ENCODE measurements around the gene PIP5KL1.

DNA sequence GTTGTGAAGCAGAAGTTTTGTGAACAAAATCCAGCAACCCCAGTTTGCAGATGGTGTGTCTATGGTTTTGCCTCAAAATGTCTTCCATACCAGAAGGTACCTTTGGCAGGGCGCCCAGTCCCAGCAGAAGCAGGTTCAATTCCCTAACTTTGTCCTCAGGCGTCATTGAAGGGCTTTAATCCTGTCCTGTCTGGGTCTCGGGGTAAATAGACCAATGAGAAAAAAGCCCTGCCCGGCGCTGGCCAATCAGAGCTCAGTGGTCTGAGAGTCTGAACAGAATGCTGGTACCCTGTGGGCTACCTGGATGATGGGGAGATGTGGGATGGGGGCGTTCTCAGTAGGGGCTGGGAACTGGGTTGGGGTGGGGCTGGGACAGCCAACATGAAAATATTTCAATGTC, 7.5 kb downstream of the PIP5KL1 start:
- TF ChIP-seq, protein P1, sequence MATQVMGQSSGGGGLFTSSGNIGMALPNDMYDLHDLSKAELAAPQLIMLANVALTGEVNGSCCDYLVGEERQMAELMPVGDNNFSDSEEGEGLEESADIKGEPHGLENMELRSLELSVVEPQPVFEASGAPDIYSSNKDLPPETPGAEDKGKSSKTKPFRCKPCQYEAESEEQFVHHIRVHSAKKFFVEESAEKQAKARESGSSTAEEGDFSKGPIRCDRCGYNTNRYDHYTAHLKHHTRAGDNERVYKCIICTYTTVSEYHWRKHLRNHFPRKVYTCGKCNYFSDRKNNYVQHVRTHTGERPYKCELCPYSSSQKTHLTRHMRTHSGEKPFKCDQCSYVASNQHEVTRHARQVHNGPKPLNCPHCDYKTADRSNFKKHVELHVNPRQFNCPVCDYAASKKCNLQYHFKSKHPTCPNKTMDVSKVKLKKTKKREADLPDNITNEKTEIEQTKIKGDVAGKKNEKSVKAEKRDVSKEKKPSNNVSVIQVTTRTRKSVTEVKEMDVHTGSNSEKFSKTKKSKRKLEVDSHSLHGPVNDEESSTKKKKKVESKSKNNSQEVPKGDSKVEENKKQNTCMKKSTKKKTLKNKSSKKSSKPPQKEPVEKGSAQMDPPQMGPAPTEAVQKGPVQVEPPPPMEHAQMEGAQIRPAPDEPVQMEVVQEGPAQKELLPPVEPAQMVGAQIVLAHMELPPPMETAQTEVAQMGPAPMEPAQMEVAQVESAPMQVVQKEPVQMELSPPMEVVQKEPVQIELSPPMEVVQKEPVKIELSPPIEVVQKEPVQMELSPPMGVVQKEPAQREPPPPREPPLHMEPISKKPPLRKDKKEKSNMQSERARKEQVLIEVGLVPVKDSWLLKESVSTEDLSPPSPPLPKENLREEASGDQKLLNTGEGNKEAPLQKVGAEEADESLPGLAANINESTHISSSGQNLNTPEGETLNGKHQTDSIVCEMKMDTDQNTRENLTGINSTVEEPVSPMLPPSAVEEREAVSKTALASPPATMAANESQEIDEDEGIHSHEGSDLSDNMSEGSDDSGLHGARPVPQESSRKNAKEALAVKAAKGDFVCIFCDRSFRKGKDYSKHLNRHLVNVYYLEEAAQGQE (IDR thresholded peaks at IDR 0.05; ENCODE audit: unreplicated experiment): no peak
- TF ChIP-seq, protein P2, sequence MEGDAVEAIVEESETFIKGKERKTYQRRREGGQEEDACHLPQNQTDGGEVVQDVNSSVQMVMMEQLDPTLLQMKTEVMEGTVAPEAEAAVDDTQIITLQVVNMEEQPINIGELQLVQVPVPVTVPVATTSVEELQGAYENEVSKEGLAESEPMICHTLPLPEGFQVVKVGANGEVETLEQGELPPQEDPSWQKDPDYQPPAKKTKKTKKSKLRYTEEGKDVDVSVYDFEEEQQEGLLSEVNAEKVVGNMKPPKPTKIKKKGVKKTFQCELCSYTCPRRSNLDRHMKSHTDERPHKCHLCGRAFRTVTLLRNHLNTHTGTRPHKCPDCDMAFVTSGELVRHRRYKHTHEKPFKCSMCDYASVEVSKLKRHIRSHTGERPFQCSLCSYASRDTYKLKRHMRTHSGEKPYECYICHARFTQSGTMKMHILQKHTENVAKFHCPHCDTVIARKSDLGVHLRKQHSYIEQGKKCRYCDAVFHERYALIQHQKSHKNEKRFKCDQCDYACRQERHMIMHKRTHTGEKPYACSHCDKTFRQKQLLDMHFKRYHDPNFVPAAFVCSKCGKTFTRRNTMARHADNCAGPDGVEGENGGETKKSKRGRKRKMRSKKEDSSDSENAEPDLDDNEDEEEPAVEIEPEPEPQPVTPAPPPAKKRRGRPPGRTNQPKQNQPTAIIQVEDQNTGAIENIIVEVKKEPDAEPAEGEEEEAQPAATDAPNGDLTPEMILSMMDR (conservative IDR thresholded peaks at IDR 0.05; ENCODE audit: low read depth in 2 of 2): no peak
- TF ChIP-seq EZH2 (IDR thresholded peaks at IDR 0.05; ENCODE audit: low read depth, unreplicated experiment) (no peak), POLR2AphosphoS5 (IDR thresholded peaks at IDR 0.05; ENCODE audit: low read depth) (no peak), ZNF331 (CRISPR knock-in tag; IDR thresholded peaks at IDR 0.05; ENCODE audit: low read depth) (no peak), JUNB (IDR thresholded peaks at IDR 0.05; ENCODE audit: unreplicated experiment) (no peak), CREB1 (CRISPR knock-in tag; IDR thresholded peaks at IDR 0.05; ENCODE audit: low read depth) (no peak)
- TF ChIP-seq, protein P3, sequence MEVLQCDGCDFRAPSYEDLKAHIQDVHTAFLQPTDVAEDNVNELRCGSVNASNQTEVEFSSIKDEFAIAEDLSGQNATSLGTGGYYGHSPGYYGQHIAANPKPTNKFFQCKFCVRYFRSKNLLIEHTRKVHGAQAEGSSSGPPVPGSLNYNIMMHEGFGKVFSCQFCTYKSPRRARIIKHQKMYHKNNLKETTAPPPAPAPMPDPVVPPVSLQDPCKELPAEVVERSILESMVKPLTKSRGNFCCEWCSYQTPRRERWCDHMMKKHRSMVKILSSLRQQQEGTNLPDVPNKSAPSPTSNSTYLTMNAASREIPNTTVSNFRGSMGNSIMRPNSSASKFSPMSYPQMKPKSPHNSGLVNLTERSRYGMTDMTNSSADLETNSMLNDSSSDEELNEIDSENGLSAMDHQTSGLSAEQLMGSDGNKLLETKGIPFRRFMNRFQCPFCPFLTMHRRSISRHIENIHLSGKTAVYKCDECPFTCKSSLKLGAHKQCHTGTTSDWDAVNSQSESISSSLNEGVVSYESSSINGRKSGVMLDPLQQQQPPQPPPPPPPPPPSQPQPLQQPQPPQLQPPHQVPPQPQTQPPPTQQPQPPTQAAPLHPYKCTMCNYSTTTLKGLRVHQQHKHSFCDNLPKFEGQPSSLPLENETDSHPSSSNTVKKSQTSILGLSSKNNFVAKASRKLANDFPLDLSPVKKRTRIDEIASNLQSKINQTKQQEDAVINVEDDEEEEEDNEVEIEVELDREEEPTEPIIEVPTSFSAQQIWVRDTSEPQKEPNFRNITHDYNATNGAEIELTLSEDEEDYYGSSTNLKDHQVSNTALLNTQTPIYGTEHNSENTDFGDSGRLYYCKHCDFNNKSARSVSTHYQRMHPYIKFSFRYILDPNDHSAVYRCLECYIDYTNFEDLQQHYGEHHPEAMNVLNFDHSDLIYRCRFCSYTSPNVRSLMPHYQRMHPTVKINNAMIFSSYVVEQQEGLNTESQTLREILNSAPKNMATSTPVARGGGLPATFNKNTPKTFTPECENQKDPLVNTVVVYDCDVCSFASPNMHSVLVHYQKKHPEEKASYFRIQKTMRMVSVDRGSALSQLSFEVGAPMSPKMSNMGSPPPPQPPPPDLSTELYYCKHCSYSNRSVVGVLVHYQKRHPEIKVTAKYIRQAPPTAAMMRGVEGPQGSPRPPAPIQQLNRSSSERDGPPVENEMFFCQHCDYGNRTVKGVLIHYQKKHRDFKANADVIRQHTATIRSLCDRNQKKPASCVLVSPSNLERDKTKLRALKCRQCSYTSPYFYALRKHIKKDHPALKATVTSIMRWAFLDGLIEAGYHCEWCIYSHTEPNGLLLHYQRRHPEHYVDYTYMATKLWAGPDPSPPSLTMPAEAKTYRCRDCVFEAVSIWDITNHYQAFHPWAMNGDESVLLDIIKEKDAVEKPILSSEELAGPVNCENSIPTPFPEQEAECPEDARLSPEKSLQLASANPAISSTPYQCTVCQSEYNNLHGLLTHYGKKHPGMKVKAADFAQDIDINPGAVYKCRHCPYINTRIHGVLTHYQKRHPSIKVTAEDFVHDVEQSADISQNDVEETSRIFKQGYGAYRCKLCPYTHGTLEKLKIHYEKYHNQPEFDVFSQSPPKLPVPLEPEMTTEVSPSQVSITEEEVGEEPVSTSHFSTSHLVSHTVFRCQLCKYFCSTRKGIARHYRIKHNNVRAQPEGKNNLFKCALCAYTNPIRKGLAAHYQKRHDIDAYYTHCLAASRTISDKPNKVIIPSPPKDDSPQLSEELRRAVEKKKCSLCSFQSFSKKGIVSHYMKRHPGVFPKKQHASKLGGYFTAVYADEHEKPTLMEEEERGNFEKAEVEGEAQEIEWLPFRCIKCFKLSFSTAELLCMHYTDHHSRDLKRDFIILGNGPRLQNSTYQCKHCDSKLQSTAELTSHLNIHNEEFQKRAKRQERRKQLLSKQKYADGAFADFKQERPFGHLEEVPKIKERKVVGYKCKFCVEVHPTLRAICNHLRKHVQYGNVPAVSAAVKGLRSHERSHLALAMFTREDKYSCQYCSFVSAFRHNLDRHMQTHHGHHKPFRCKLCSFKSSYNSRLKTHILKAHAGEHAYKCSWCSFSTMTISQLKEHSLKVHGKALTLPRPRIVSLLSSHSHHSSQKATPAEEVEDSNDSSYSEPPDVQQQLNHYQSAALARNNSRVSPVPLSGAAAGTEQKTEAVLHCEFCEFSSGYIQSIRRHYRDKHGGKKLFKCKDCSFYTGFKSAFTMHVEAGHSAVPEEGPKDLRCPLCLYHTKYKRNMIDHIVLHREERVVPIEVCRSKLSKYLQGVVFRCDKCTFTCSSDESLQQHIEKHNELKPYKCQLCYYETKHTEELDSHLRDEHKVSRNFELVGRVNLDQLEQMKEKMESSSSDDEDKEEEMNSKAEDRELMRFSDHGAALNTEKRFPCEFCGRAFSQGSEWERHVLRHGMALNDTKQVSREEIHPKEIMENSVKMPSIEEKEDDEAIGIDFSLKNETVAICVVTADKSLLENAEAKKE (CRISPR knock-in tag; IDR thresholded peaks at IDR 0.05): no peak
